ENCODE data around the gene NGEF. TPM values are rescaled to one million over a fixed set of nuclear protein-coding genes. Genes with fewer than 3 reads are reported as not detected.

NGEF gene
- total RNA-seq, 2 experiments from 2014 or later = not detected

DNA sequence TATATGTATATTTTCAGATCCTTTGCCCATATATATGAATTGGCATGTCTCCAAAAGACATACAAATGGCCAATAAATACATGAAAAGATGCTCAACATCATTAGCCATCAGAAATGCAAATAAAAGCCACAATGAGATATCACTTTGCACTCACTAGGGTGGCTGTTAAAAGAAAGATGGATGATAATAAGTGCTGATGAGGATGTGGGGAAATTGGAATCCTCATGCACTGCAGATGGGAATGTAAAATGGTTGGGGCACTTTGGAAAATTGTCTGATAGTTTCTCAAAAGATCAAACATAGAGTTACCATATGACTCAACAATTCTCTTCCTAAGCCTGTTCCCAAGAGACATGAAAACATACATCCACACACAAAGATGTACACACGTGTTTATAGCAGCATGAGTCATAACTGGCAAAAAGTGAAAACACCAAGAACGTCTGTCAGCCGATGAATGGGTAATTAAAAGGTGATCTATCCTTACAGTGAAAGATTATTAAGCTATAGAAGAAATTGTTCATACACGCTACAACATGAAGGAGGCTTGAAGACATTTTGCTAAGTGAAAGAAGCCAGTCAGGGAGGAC is 19.7 kb downstream of the NGEF start:
- H3K27me3 Mint-ChIP-seq = no peaks in the 10 kb centered on the region
- TF ChIP-seq, protein P1, sequence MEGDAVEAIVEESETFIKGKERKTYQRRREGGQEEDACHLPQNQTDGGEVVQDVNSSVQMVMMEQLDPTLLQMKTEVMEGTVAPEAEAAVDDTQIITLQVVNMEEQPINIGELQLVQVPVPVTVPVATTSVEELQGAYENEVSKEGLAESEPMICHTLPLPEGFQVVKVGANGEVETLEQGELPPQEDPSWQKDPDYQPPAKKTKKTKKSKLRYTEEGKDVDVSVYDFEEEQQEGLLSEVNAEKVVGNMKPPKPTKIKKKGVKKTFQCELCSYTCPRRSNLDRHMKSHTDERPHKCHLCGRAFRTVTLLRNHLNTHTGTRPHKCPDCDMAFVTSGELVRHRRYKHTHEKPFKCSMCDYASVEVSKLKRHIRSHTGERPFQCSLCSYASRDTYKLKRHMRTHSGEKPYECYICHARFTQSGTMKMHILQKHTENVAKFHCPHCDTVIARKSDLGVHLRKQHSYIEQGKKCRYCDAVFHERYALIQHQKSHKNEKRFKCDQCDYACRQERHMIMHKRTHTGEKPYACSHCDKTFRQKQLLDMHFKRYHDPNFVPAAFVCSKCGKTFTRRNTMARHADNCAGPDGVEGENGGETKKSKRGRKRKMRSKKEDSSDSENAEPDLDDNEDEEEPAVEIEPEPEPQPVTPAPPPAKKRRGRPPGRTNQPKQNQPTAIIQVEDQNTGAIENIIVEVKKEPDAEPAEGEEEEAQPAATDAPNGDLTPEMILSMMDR (IDR thresholded peaks at IDR 0.05) = no peak
- Histone ChIP-seq H3K4me3 (ENCODE audit: low read length) (no peak overlapping the region), H3K27me3 (ENCODE audit: control insufficient read depth in 1 of 2, insufficient read depth in 2 of 2, low read length in 2 of 2) (no peaks in the 10 kb centered on the region), H3K36me3 (ENCODE audit: insufficient read depth, low read length) (no peaks in the 10 kb centered on the region), H3K27ac (ENCODE audit: low read depth in 1 of 2, low read length in 2 of 2) (no peak overlapping the region), H3K9me3 (ENCODE audit: control insufficient read depth in 1 of 2, insufficient read depth in 1 of 2, low read length in 2 of 2) (peaks cover 0 to 3% of the 10 kb centered on the region in 2 experiments), H3K4me1 (ENCODE audit: insufficient read depth, low read length) (no peaks in the 10 kb centered on the region)
- H3K27ac Mint-ChIP-seq = no peak overlapping the region
- intact Hi-C loops (cut with DNase I, micrococcal nuclease) = no loop called here
- no peaks in the 10 kb centered on the region for H3K9me3 Mint-ChIP-seq
- no peaks in the 10 kb centered on the region for H3K4me1 Mint-ChIP-seq (ENCODE audit: low read depth)
- H3K4me3 Mint-ChIP-seq = no peak overlapping the region
- no peaks in the 10 kb centered on the region for H3K36me3 Mint-ChIP-seq (ENCODE audit: low read depth)
- CTCF ChIA-PET = no interaction called here
- DNase-seq (no peak), ATAC-seq (ENCODE audit: poor library complexity) (no peak)
- POLR2A ChIA-PET = no interaction called here

DNA sequence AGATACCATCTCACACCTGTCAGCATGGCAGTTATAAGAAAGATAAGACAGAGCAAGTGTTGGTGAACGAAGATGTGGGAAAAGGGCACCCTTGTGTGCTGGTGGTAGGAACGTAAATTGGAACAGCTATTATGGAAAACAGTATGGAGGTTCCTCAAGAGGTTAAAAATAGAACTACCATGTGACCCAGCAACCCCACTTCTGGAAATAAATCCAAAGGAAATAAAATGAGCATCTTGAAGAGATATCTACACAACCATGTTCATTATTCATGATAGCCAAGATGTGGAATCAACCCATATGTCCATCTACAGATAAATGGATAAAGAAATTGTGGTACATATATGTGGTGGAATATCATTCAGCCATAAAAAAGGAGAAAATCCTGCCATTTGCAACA is 26.9 kb downstream of the NGEF start:
- Histone ChIP-seq H3K4me3 (ENCODE audit: low read length) (no peak overlapping the region), H3K9me3 (ENCODE audit: control insufficient read depth in 1 of 2, insufficient read depth in 1 of 2, low read length in 2 of 2) (peaks cover 0 to 23% of the 10 kb centered on the region in 2 experiments), H3K27me3 (ENCODE audit: control insufficient read depth in 1 of 2, insufficient read depth in 2 of 2, low read length in 2 of 2) (peaks cover 0 to 9% of the 10 kb centered on the region in 2 experiments), H3K36me3 (ENCODE audit: insufficient read depth, low read length) (no peaks in the 10 kb centered on the region), H3K4me1 (ENCODE audit: insufficient read depth, low read length) (no peaks in the 10 kb centered on the region), H3K27ac (ENCODE audit: low read depth in 1 of 2, low read length in 2 of 2) (no peak overlapping the region)
- ATAC-seq (ENCODE audit: poor library complexity) = no peak
- DNase-seq = no peak
- Mint-ChIP-seq H3K9me3 (peaks cover 4% of the 10 kb centered on the region), H3K27ac (no peak overlapping the region), H3K27me3 (peaks cover 24% of the 10 kb centered on the region), H3K4me1 (ENCODE audit: low read depth) (no peaks in the 10 kb centered on the region), H3K4me3 (no peak overlapping the region), H3K36me3 (ENCODE audit: low read depth) (no peaks in the 10 kb centered on the region)
- ChIA-PET CTCF (no interaction called here), POLR2A (no interaction called here)
- TF ChIP-seq, protein P1 (IDR thresholded peaks at IDR 0.05) = no peak
- intact Hi-C loops (cut with DNase I, micrococcal nuclease) = no loop called here

DNA sequence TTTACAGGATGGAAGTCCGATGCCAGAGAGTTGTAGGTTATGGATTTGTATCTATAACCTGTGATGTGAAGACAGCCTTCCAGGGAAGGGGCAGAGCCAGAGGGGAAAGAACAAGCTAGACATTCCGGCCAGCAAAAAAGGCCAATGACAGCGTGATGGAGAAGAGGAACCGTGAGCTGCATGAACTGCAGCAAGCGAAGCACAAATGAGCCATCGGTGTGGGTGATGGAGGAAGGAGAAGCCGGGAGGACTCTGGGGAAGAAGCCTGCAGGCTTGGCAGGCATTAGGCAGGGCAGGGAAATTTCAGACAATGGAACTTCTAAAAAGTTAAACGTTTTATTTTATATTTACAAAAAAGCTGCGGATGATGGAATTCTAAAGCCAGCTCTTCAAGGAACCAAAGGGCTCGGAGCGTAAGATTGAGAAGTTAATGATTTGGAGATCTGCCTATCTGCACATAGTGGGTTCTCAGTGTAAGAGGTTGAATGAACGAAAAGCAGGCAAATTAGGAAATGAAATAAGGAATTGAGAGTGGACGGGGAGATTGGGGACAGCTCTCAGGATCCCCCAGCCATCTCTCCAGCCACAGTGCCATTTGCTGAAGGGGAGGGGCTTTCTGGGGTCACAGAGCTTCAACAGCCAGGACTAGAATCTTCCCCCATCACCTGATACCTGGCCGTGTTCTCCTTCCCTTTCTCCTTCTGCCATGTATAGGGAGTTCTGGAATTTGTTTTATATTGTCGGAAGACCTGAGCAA is 28.4 kb downstream of the NGEF start:
- ATAC-seq (ENCODE audit: poor library complexity) (no peak), DNase-seq (no peak)
- intact Hi-C loops (cut with DNase I, micrococcal nuclease) = no loop called here
- ChIA-PET POLR2A (no interaction called here), CTCF (no interaction called here)
- Mint-ChIP-seq H3K4me1 (ENCODE audit: low read depth) (no peaks in the 10 kb centered on the region), H3K27ac (no peak overlapping the region), H3K36me3 (ENCODE audit: low read depth) (no peaks in the 10 kb centered on the region), H3K9me3 (peaks cover 4% of the 10 kb centered on the region), H3K27me3 (peaks cover 30% of the 10 kb centered on the region), H3K4me3 (no peak overlapping the region)
- H3K4me1 ChIP-seq (ENCODE audit: insufficient read depth, low read length) = no peaks in the 10 kb centered on the region
- peaks cover 0 to 23% of the 10 kb centered on the region in 2 experiments for H3K9me3 ChIP-seq (ENCODE audit: control insufficient read depth in 1 of 2, insufficient read depth in 1 of 2, low read length in 2 of 2)
- H3K36me3 ChIP-seq (ENCODE audit: insufficient read depth, low read length) = no peaks in the 10 kb centered on the region
- H3K27ac ChIP-seq (ENCODE audit: low read depth in 1 of 2, low read length in 2 of 2) = no peak overlapping the region
- TF ChIP-seq, protein P1 (IDR thresholded peaks at IDR 0.05) = no peak
- no peak overlapping the region for H3K4me3 ChIP-seq (ENCODE audit: low read length)
- peaks cover 0 to 9% of the 10 kb centered on the region in 2 experiments for H3K27me3 ChIP-seq (ENCODE audit: control insufficient read depth in 1 of 2, insufficient read depth in 2 of 2, low read length in 2 of 2)

All from CD4-positive, alpha-beta T cell (primary cell).